ENCODE measurements around the gene NMNAT2. TPM values are rescaled to one million over a fixed set of nuclear protein-coding genes. Genes with fewer than 3 reads are reported as not detected.

The NMNAT2 gene
- total and polyA plus RNA-seq, 2 of the 8 experiments (the other 6 are each of a cell fraction or from before 2014, with no cell fraction given), result 6.5 to 20.9 TPM

DNA sequence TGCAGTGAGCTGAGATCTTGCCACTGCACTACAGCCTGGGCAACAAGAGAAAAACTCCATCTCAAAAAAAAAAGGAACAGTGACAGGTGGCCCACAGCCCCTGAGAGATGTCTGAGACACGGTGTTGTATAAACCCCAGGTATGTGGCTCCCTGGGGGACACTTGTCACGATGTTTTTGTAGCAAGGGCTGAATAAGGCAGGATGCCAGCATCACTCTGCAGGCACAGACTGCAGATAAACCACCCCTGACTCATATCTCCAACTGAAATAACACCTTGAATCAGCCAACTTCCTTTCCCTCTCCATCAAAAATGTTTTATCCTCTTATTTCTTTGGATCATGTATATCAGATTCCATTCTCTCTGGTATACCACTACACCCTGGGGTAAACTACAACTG is 52.5 kb downstream of the NMNAT2 start (continued):
- TF ChIP-seq, protein P1, sequence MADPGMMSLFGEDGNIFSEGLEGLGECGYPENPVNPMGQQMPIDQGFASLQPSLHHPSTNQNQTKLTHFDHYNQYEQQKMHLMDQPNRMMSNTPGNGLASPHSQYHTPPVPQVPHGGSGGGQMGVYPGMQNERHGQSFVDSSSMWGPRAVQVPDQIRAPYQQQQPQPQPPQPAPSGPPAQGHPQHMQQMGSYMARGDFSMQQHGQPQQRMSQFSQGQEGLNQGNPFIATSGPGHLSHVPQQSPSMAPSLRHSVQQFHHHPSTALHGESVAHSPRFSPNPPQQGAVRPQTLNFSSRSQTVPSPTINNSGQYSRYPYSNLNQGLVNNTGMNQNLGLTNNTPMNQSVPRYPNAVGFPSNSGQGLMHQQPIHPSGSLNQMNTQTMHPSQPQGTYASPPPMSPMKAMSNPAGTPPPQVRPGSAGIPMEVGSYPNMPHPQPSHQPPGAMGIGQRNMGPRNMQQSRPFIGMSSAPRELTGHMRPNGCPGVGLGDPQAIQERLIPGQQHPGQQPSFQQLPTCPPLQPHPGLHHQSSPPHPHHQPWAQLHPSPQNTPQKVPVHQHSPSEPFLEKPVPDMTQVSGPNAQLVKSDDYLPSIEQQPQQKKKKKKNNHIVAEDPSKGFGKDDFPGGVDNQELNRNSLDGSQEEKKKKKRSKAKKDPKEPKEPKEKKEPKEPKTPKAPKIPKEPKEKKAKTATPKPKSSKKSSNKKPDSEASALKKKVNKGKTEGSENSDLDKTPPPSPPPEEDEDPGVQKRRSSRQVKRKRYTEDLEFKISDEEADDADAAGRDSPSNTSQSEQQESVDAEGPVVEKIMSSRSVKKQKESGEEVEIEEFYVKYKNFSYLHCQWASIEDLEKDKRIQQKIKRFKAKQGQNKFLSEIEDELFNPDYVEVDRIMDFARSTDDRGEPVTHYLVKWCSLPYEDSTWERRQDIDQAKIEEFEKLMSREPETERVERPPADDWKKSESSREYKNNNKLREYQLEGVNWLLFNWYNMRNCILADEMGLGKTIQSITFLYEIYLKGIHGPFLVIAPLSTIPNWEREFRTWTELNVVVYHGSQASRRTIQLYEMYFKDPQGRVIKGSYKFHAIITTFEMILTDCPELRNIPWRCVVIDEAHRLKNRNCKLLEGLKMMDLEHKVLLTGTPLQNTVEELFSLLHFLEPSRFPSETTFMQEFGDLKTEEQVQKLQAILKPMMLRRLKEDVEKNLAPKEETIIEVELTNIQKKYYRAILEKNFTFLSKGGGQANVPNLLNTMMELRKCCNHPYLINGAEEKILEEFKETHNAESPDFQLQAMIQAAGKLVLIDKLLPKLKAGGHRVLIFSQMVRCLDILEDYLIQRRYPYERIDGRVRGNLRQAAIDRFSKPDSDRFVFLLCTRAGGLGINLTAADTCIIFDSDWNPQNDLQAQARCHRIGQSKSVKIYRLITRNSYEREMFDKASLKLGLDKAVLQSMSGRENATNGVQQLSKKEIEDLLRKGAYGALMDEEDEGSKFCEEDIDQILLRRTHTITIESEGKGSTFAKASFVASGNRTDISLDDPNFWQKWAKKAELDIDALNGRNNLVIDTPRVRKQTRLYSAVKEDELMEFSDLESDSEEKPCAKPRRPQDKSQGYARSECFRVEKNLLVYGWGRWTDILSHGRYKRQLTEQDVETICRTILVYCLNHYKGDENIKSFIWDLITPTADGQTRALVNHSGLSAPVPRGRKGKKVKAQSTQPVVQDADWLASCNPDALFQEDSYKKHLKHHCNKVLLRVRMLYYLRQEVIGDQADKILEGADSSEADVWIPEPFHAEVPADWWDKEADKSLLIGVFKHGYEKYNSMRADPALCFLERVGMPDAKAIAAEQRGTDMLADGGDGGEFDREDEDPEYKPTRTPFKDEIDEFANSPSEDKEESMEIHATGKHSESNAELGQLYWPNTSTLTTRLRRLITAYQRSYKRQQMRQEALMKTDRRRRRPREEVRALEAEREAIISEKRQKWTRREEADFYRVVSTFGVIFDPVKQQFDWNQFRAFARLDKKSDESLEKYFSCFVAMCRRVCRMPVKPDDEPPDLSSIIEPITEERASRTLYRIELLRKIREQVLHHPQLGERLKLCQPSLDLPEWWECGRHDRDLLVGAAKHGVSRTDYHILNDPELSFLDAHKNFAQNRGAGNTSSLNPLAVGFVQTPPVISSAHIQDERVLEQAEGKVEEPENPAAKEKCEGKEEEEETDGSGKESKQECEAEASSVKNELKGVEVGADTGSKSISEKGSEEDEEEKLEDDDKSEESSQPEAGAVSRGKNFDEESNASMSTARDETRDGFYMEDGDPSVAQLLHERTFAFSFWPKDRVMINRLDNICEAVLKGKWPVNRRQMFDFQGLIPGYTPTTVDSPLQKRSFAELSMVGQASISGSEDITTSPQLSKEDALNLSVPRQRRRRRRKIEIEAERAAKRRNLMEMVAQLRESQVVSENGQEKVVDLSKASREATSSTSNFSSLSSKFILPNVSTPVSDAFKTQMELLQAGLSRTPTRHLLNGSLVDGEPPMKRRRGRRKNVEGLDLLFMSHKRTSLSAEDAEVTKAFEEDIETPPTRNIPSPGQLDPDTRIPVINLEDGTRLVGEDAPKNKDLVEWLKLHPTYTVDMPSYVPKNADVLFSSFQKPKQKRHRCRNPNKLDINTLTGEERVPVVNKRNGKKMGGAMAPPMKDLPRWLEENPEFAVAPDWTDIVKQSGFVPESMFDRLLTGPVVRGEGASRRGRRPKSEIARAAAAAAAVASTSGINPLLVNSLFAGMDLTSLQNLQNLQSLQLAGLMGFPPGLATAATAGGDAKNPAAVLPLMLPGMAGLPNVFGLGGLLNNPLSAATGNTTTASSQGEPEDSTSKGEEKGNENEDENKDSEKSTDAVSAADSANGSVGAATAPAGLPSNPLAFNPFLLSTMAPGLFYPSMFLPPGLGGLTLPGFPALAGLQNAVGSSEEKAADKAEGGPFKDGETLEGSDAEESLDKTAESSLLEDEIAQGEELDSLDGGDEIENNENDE (IDR thresholded peaks at IDR 0.05; ENCODE audit: insufficient replicate concordance, low read length), result no peak
- TF ChIP-seq SIN3A (conservative IDR thresholded peaks at IDR 0.05 in 1 of 2, IDR thresholded peaks at IDR 0.05 in 1 of 2; ENCODE audit: low read depth in 1 of 2, low read length in 2 of 2) (no peak), YY1 (IDR thresholded peaks at IDR 0.05; ENCODE audit: low read depth, low read length) (no peak), SP4 (IDR thresholded peaks at IDR 0.05; ENCODE audit: low read length) (no peak), CTCF (IDR thresholded peaks at IDR 0.05; ENCODE audit: control extremely low read depth in 1 of 3, insufficient read depth in 1 of 3, low read depth in 1 of 3, low read length in 3 of 3) (no peak), BACH1 (IDR thresholded peaks at IDR 0.05; ENCODE audit: low read length) (no peak), CBX5 (IDR thresholded peaks at IDR 0.05; ENCODE audit: low read depth, low read length) (no peak), CREB1 (IDR thresholded peaks at IDR 0.05) (no peak)
- TF ChIP-seq, protein P2, sequence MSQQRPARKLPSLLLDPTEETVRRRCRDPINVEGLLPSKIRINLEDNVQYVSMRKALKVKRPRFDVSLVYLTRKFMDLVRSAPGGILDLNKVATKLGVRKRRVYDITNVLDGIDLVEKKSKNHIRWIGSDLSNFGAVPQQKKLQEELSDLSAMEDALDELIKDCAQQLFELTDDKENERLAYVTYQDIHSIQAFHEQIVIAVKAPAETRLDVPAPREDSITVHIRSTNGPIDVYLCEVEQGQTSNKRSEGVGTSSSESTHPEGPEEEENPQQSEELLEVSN (IDR thresholded peaks at IDR 0.05), result no peak
